HepG2 (cell line): ENCODE results near the gene ADGRL1. TPM values are rescaled to one million over a fixed set of nuclear protein-coding genes. Genes with fewer than 3 reads are reported as not detected.

Experiments used
- ARID2 ChIP-seq: sonication (generic); formaldehyde crosslinking; IDR thresholded peaks from 2 replicates; pipeline ENCODE4 v1.8.1; 2022; ENCODE audit warnings: mild to moderate bottlenecking, missing genetic modification reagents, borderline replicate concordance
- ATF2 ChIP-seq: sonication (generic); formaldehyde crosslinking; IDR thresholded peaks from 2 replicates; pipeline ENCODE4 v1.4.0; 2020; ENCODE audit warnings: missing genetic modification reagents
- EEA1 ChIP-seq: sonication (generic); formaldehyde crosslinking; IDR thresholded peaks from 2 replicates; pipeline ENCODE4 v1.5.1; 2020; ENCODE audit warnings: mild to moderate bottlenecking, missing genetic modification reagents, borderline replicate concordance
- ELF1 ChIP-seq: sonication (generic); formaldehyde crosslinking; IDR thresholded peaks from 2 replicates; pipeline ENCODE4 v1.4.0; 2020; ENCODE audit warnings: missing genetic modification reagents
- ELK4 ChIP-seq: sonication (generic); formaldehyde crosslinking; IDR thresholded peaks from 2 replicates; pipeline ENCODE4 v1.9.0; 2021; ENCODE audit warnings: missing genetic modification reagents, borderline replicate concordance
- HDAC2 ChIP-seq: sonication (generic); formaldehyde crosslinking; IDR thresholded peaks from 2 replicates; pipeline ENCODE4 v1.4.0; 2020; ENCODE audit warnings: missing genetic modification reagents
- KDM4B ChIP-seq: sonication (generic); formaldehyde crosslinking; IDR thresholded peaks from 2 replicates; pipeline ENCODE4 v1.4.0; 2020; ENCODE audit warnings: missing genetic modification reagents
- KDM5A ChIP-seq: fragments of 200-600 bp; sonication (generic); IDR thresholded peaks from 2 replicates; pipeline ENCODE4 v1.7.0; 2018; ENCODE audit warnings: antibody characterized with exemption, mild to moderate bottlenecking, low read length, borderline replicate concordance
- KMT2A ChIP-seq: sonication (generic); formaldehyde crosslinking; IDR thresholded peaks from 2 replicates; pipeline ENCODE4 v1.4.0; 2020; ENCODE audit warnings: missing genetic modification reagents
- MTA1 ChIP-seq: sonication (generic); formaldehyde crosslinking; IDR thresholded peaks from 2 replicates; pipeline ENCODE4 v1.4.0; 2020; ENCODE audit warnings: missing genetic modification reagents, mild to moderate bottlenecking, borderline replicate concordance
- MZF1 ChIP-seq: sonication (generic); formaldehyde crosslinking; IDR thresholded peaks from 2 replicates; pipeline ENCODE4 v1.8.1; 2023; ENCODE audit warnings: mild to moderate bottlenecking, missing genetic modification reagents, borderline replicate concordance
- NR2C2 ChIP-seq: sonication (generic); formaldehyde crosslinking; IDR thresholded peaks from 2 replicates; pipeline ENCODE4 v1.4.0; 2020; ENCODE audit warnings: missing genetic modification reagents, mild to moderate bottlenecking, moderate library complexity, borderline replicate concordance
- POLR2G ChIP-seq: fragments of 200-400 bp; formaldehyde crosslinking; IDR thresholded peaks from 2 replicates; pipeline ENCODE4 v1.6.1; 2018; ENCODE audit warnings: mild to moderate bottlenecking, low read depth, low read length, moderate library complexity
- RAD21 ChIP-seq: fragments of 450-650 bp; formaldehyde crosslinking; IDR thresholded peaks from 2 replicates; pipeline ENCODE4 v1.5.0; 2020; ENCODE audit warnings: mild to moderate bottlenecking
- RBFOX2 ChIP-seq: fragments of 200-400 bp; formaldehyde crosslinking; IDR thresholded peaks from 2 replicates; pipeline ENCODE4 v1.6.1; 2017; ENCODE audit warnings: low read depth, mild to moderate bottlenecking, low read length
- SAFB2 ChIP-seq: sonication (generic); formaldehyde crosslinking; IDR thresholded peaks from 2 replicates; pipeline ENCODE4 v1.5.1; 2020; ENCODE audit warnings: missing genetic modification reagents, low read depth, mild to moderate bottlenecking, borderline replicate concordance
- TBX2 ChIP-seq: sonication (generic); formaldehyde crosslinking; IDR thresholded peaks from 2 replicates; pipeline ENCODE4 v1.5.0; 2020; ENCODE audit warnings: missing genetic modification reagents, mild to moderate bottlenecking, borderline replicate concordance
- TRIM22 ChIP-seq: fragments of 450-650 bp; IDR thresholded peaks from 2 replicates; pipeline ENCODE4 v1.6.1; 2017
- ZIK1 ChIP-seq: sonication (generic); formaldehyde crosslinking; IDR thresholded peaks from 2 replicates; pipeline ENCODE4 v1.5.0; 2020; ENCODE audit warnings: mild to moderate bottlenecking, low read depth, missing genetic modification reagents, borderline replicate concordance
- ZNF225 ChIP-seq: sonication (generic); formaldehyde crosslinking; IDR thresholded peaks from 2 replicates; pipeline ENCODE4 v1.4.0; 2020; ENCODE audit warnings: mild to moderate bottlenecking, missing genetic modification reagents
- ZNF501 ChIP-seq: sonication (generic); formaldehyde crosslinking; IDR thresholded peaks from 2 replicates; pipeline ENCODE4 v1.5.1; 2020; ENCODE audit warnings: mild to moderate bottlenecking, moderate library complexity, missing genetic modification reagents
- ZNF580 ChIP-seq: IDR thresholded peaks from 2 replicates; pipeline ENCODE4 v1.6.1; 2016; ENCODE audit warnings: low read depth, borderline replicate concordance
- ZNF607 ChIP-seq: sonication (generic); formaldehyde crosslinking; IDR thresholded peaks from 2 replicates; pipeline ENCODE4 v1.5.1; 2020; ENCODE audit warnings: missing genetic modification reagents, mild to moderate bottlenecking, borderline replicate concordance
- ZNF614 ChIP-seq: IDR thresholded peaks from 2 replicates; pipeline ENCODE4 v1.6.1; 2018; ENCODE audit warnings: missing biosample characterization, missing genetic modification reagents, inconsistent platforms, borderline replicate concordance
- ZNF616 ChIP-seq: sonication (generic); formaldehyde crosslinking; IDR thresholded peaks from 2 replicates; pipeline ENCODE4 v1.5.0; 2020; ENCODE audit warnings: low read depth, mild to moderate bottlenecking, missing genetic modification reagents
- polyA plus RNA-seq, 8 experiments: library from polyadenylated mRNA; depleted of rRNA in 3 of 8; stranded (reverse) in 7 of 8; unstranded in 1 of 8; fragments of >200 nt; fragmentation: Illumina TruSeq in 4 of 8; extraction: Trizol in 4 of 8; gene quantifications; 2 replicates each; pipeline versions ENCODE4 v1.2.1 to v1.2.3, GENCODE V29; 2011 to 2016; ENCODE audit warnings: low read depth in 4 of 8, missing spikeins in 1 of 8, mixed read lengths in 1 of 8; ENCODE audit not compliant: insufficient read depth in 1 of 8
- total RNA-seq, 5 experiments: library from RNA; depleted of rRNA; stranded (reverse); fragments of >200 nt; fragmentation: Illumina TruSeq; extraction: Trizol; gene quantifications; 2 replicates each; pipeline ENCODE4 v1.2.3, GENCODE V29; 2016; ENCODE audit warnings: low read depth in 1 of 5

ADGRL1 gene
- total and polyA plus RNA-seq, 2 of the 13 experiments (the other 11 are each of a cell fraction or from before 2014, with no cell fraction given) = 0.49 to 1.7 TPM

GRCh38 chr19:14118165-14119051 lies 87.6 kb downstream of the ADGRL1 start (continued):
- TF ChIP-seq ARID2 (CRISPR knock-in tag) = no peak
- peak; percentile 78 for TF ChIP-seq POLR2G
- peak; percentile 34; the same call in 1 of the 2 replicates for TF ChIP-seq ZNF501
- TF ChIP-seq TBX2 = peak; percentile 32; the same call in 1 of the 2 replicates
- no peak for TF ChIP-seq ELK4 (CRISPR knock-in tag)
- TF ChIP-seq HDAC2 = peak; percentile 53
- 0 out of 2 replicates have a peak, but pooled peaks have one; percentile 16 for TF ChIP-seq SAFB2 (CRISPR knock-in tag)
- 0 out of 2 replicates have a peak, but pooled peaks have one; percentile 25 for TF ChIP-seq ZIK1
- TF ChIP-seq ATF2 = 0 out of 2 replicates have a peak, but pooled peaks have one; percentile 48
- peak; percentile 54; the same call in 1 of the 2 replicates for TF ChIP-seq RAD21 (CRISPR knock-in tag)
- peak; percentile 96 for TF ChIP-seq NR2C2 (CRISPR knock-in tag)
- TF ChIP-seq RBFOX2 = peak; percentile 78
- no peak for TF ChIP-seq EEA1
- 0 out of 2 replicates have a peak, but pooled peaks have one; percentile 20 for TF ChIP-seq KDM4B (CRISPR knock-in tag)
- TF ChIP-seq ELF1 (CRISPR knock-in tag) = peak; percentile 52; the same call in 1 of the 2 replicates
- no peak for TF ChIP-seq ZNF580 (CRISPR knock-in tag)
- TF ChIP-seq KDM5A = peak; percentile 39; the same call in 1 of the 2 replicates
- no peak for TF ChIP-seq KMT2A
- TF ChIP-seq ZNF225 (CRISPR knock-in tag) = peak; percentile 86; the same call in 1 of the 2 replicates
- peak; percentile 27; the same call in 1 of the 2 replicates for TF ChIP-seq MTA1 (CRISPR knock-in tag)
- TF ChIP-seq ZNF614 (CRISPR knock-in tag) = 0 out of 2 replicates have a peak, but pooled peaks have one; percentile 23
- no peak for TF ChIP-seq TRIM22
- 0 out of 2 replicates have a peak, but pooled peaks have one; percentile 55 for TF ChIP-seq ZNF607 (CRISPR knock-in tag)
- no peak for TF ChIP-seq MZF1 (CRISPR knock-in tag)
- peak; percentile 28; the same call in 1 of the 2 replicates for TF ChIP-seq ZNF616 (CRISPR knock-in tag)
